WTC11 (cell line): Measurements from ENCODE around the gene GSTO1. TPM values are rescaled to one million over a fixed set of nuclear protein-coding genes. Genes with fewer than 3 reads are reported as not detected.
"Not testable (repeated sequence)": the region's sequence is repeated elsewhere in the genome, so short reads cannot be mapped to it uniquely, and the experiment has no call there.

Experiments
- ATAC-seq: fragments of 200-7000 bp; cut with Tn5 transposase; 2 replicates; pipeline ENCODE4 v1.10.0; 2021; ENCODE audit warnings: mild to moderate bottlenecking, moderate library complexity
- CTCF ChIA-PET: fragments of 300-600 bp; sonication (Branson Sonifier 250); formaldehyde crosslinking; loops from one replicate; lab custom pipeline; 2021; ENCODE audit warnings: antibody characterized with exemption; lab: Charles Lee
- POLR2A ChIA-PET: fragments of 350-600 bp; sonication (Branson Sonifier 250); formaldehyde crosslinking; loops from one replicate; lab custom pipeline; 2021; ENCODE audit warnings: antibody characterized with exemption; lab: Charles Lee
- DNase-seq: peaks from one replicate; pipeline ENCODE4 v3.0.0; 2021; ENCODE audit warnings: low spot score
- H3K27ac Mint-ChIP-seq: 2 replicates; pipeline ENCODE4 v1.8.0; 2021; ENCODE audit warnings: mixed read lengths
- H3K27me3 Mint-ChIP-seq: 2 replicates; pipeline ENCODE4 v1.8.0; 2021; ENCODE audit warnings: low read depth, mild to moderate bottlenecking, moderate library complexity, mixed read lengths
- H3K36me3 Mint-ChIP-seq: 2 replicates; pipeline ENCODE4 v1.8.0; 2021; ENCODE audit warnings: mixed read lengths
- H3K4me1 Mint-ChIP-seq: 2 replicates; pipeline ENCODE4 v1.8.0; 2022; ENCODE audit warnings: mixed read lengths
- H3K4me3 Mint-ChIP-seq: 2 replicates; pipeline ENCODE4 v1.8.0; 2021; ENCODE audit warnings: mild to moderate bottlenecking, moderate library complexity, mixed read lengths
- H3K9me3 Mint-ChIP-seq: 2 replicates; pipeline ENCODE4 v1.8.0; 2021; ENCODE audit warnings: mixed read lengths
- AFF4 ChIP-seq: sonication (generic); formaldehyde crosslinking; IDR thresholded peaks from 2 replicates; pipeline ENCODE4 v1.8.1; 2023; ENCODE audit warnings: mild to moderate bottlenecking, missing genetic modification reagents, borderline replicate concordance
- CREM ChIP-seq: sonication (generic); formaldehyde crosslinking; IDR thresholded peaks from 2 replicates; pipeline ENCODE4 v1.8.1; 2022; ENCODE audit warnings: mild to moderate bottlenecking, missing genetic modification reagents, moderate library complexity
- E2F4 ChIP-seq: sonication (generic); formaldehyde crosslinking; IDR thresholded peaks from 2 replicates; pipeline ENCODE4 v1.8.1; 2022; ENCODE audit warnings: low read depth, mild to moderate bottlenecking, moderate library complexity, missing genetic modification reagents, borderline replicate concordance
- JUN ChIP-seq: sonication (generic); formaldehyde crosslinking; IDR thresholded peaks from 2 replicates; pipeline ENCODE4 v1.8.0; 2023; ENCODE audit warnings: mild to moderate bottlenecking, missing genetic modification reagents
- NR3C1 ChIP-seq: sonication (generic); formaldehyde crosslinking; conservative IDR thresholded peaks from 2 replicates; pipeline ENCODE4 v1.8.1; 2023; ENCODE audit warnings: low read depth, mild to moderate bottlenecking, missing genetic modification reagents
- RELA ChIP-seq: sonication (generic); formaldehyde crosslinking; IDR thresholded peaks from 2 replicates; pipeline ENCODE4 v1.8.1; 2022; ENCODE audit warnings: missing genetic modification reagents, mild to moderate bottlenecking, borderline replicate concordance
- SP1 ChIP-seq: sonication (generic); formaldehyde crosslinking; conservative IDR thresholded peaks from 2 replicates; pipeline ENCODE4 v1.8.1; 2022; ENCODE audit warnings: missing genetic modification reagents
- TEAD4 ChIP-seq: sonication (generic); formaldehyde crosslinking; IDR thresholded peaks from 2 replicates; pipeline ENCODE4 v1.8.0; 2022; ENCODE audit warnings: mild to moderate bottlenecking, missing genetic modification reagents
- TP53 ChIP-seq: sonication (generic); formaldehyde crosslinking; IDR thresholded peaks from 2 replicates; pipeline ENCODE4 v1.8.1; 2023; ENCODE audit warnings: mild to moderate bottlenecking, missing genetic modification reagents
- USF1 ChIP-seq: sonication (generic); formaldehyde crosslinking; IDR thresholded peaks from 2 replicates; pipeline ENCODE4 v1.8.0; 2022; ENCODE audit warnings: mild to moderate bottlenecking, missing genetic modification reagents
- ZBTB43 ChIP-seq: sonication (generic); formaldehyde crosslinking; IDR thresholded peaks from 2 replicates; pipeline ENCODE4 v1.8.1; 2023; ENCODE audit warnings: mild to moderate bottlenecking, missing genetic modification reagents
- ZNF232 ChIP-seq: sonication (generic); formaldehyde crosslinking; IDR thresholded peaks from 2 replicates; pipeline ENCODE4 v1.8.0; 2022; ENCODE audit warnings: mild to moderate bottlenecking, missing genetic modification reagents
- ZNF416 ChIP-seq: fragments of 250-450 bp; sonication (Bioruptor Pico); IDR thresholded peaks from 2 replicates; pipeline ENCODE4 v1.9.0; 2021; ENCODE audit warnings: mild to moderate bottlenecking, inconsistent platforms
- total RNA-seq: library from RNA; stranded (reverse); gene quantifications from 3 replicates; pipeline ENCODE4 v1.2.3, GENCODE V29; 2021

The GSTO1 gene
- total RNA-seq, 1 experiment from 2014 or later = 87.9 TPM

GRCh38 chr10:104240078-104240477 is 14.6 kb upstream of the GSTO1 start:
- H3K27me3 Mint-ChIP-seq = peaks cover 7% of the 10 kb centered on the region
- TF ChIP-seq ZNF232 = no peak
- TF ChIP-seq, all 79 proteins: peak for 0
- peaks cover 18% of the 10 kb centered on the region for H3K9me3 Mint-ChIP-seq
- H3K36me3 Mint-ChIP-seq = peaks cover 11% of the 10 kb centered on the region
- no peak overlapping the region for H3K4me3 Mint-ChIP-seq
- POLR2A ChIA-PET = no interaction called here
- H3K27ac Mint-ChIP-seq = no peak overlapping the region
- no peaks in the 10 kb centered on the region for H3K4me1 Mint-ChIP-seq
- CTCF ChIA-PET = no interaction called here
- ATAC-seq (no peak), DNase-seq (no peak)

- Mint-ChIP-seq H3K36me3 (peaks cover 7% of the 10 kb centered on the region; the same call in 1 of the 2 replicates), H3K4me1 (no peaks in the 10 kb centered on the region), H3K4me3 (no peak overlapping the region), H3K27me3 (peaks cover 8% of the 10 kb centered on the region), H3K27ac (no peak overlapping the region), H3K9me3 (peaks cover 20% of the 10 kb centered on the region)
- ChIA-PET CTCF (no interaction called here), POLR2A (no interaction called here)
- ATAC-seq (no peak), DNase-seq (no peak)
- no peak for TF ChIP-seq JUN (CRISPR knock-in tag)
- TF ChIP-seq AFF4 (CRISPR knock-in tag) = no peak
- no peak for TF ChIP-seq NR3C1 (CRISPR knock-in tag)
- TF ChIP-seq USF1 = no peak
- no peak for TF ChIP-seq CREM (CRISPR knock-in tag)
These were observed 12.1 kb upstream of the GSTO1 start for GRCh38 chr10:104242545-104242944.

- H3K36me3 Mint-ChIP-seq, ATAC-seq, POLR2A ChIA-PET, CTCF ChIA-PET, H3K4me3 Mint-ChIP-seq, H3K27ac Mint-ChIP-seq, H3K27me3 Mint-ChIP-seq, DNase-seq, H3K4me1 Mint-ChIP-seq: not testable (repeated sequence)
- peaks cover 21% of the 10 kb centered on the region for H3K9me3 Mint-ChIP-seq
These were observed 11.7 kb upstream of the GSTO1 start for GRCh38 chr10:104243009-104243408.

GRCh38 chr10:104243512-104243911 is 11.2 kb upstream of the GSTO1 start:
- Mint-ChIP-seq H3K36me3 (peaks cover 7% of the 10 kb centered on the region; the same call in 1 of the 2 replicates), H3K27me3 (peaks cover 8% of the 10 kb centered on the region), H3K9me3 (peaks cover 24% of the 10 kb centered on the region), H3K4me1 (no peaks in the 10 kb centered on the region), H3K27ac (no peak overlapping the region), H3K4me3 (no peak overlapping the region)
- ATAC-seq (no peak), DNase-seq (no peak)
- no peak for TF ChIP-seq TEAD4
- TF ChIP-seq RELA = no peak
- TF ChIP-seq SP1 (CRISPR knock-in tag) = no peak
- TF ChIP-seq E2F4 = no peak
- TF ChIP-seq TP53 (CRISPR knock-in tag) = no peak
- no peak for TF ChIP-seq ZNF416
- TF ChIP-seq ZBTB43 (CRISPR knock-in tag) = no peak
- ChIA-PET CTCF (interaction anchor here (0.6 kb wide), 1 partner anchor 150 kb away, joined by 3 read pairs; no protein-coding TSS in a partner anchor), POLR2A (no interaction called here)
